PC-9 (cell line): ENCODE data around the gene XPNPEP1. TPM values are rescaled to one million over a fixed set of nuclear protein-coding genes. Genes with fewer than 3 reads are reported as not detected.
A peak's percentile ranks its signal among the peaks of the same experiment; 100 is the strongest.

ENCODE experiments used
- BruUV-seq: library from RNA; stranded (reverse); fragments of 400-500 nt; replicated peaks from 2 replicates; lab custom pipeline; 2021; lab: Mats Ljungman, UMichigan
- CTCF ChIA-PET: fragments of 300-600 bp; sonication (Branson Sonifier 250); formaldehyde crosslinking; loops from one replicate; lab custom pipeline; 2022; ENCODE audit warnings: antibody characterized with exemption; lab: Charles Lee
- POLR2A ChIA-PET: fragments of 300-600 bp; sonication (Branson Sonifier 250); formaldehyde crosslinking; loops from one replicate; lab custom pipeline; 2022; ENCODE audit warnings: antibody characterized with exemption; ENCODE audit not compliant: unreplicated experiment; lab: Charles Lee
- DNase-seq, 2 experiments: peaks; one replicate each; pipeline versions ENCODE4 v3.0.0 to v3.0.0-alpha.2; 2015 to 2022; ENCODE audit warnings: mixed read lengths in 1 of 2
- H2AFZ ChIP-seq: fragments of 200-600 bp; sonication (generic); 2 replicates; pipeline ENCODE4 v1.8.1; 2017; ENCODE audit warnings: antibody characterized with exemption
- H3F3A ChIP-seq: fragments of 200-600 bp; sonication (generic); 2 replicates; pipeline ENCODE4 v1.8.1; 2017; ENCODE audit warnings: antibody characterized with exemption, mild to moderate bottlenecking, low read depth; ENCODE audit not compliant: insufficient read depth
- H3K27ac ChIP-seq: fragments of 200-600 bp; sonication (generic); 2 replicates; pipeline ENCODE4 v1.6.1; 2016; ENCODE audit warnings: mixed run types
- H3K27me3 ChIP-seq: fragments of 200-600 bp; sonication (generic); 2 replicates; pipeline ENCODE4 v1.6.1; 2016; ENCODE audit warnings: low read depth, mixed run types; ENCODE audit not compliant: insufficient read depth
- H3K36me3 ChIP-seq: fragments of 200-600 bp; sonication (generic); 2 replicates; pipeline ENCODE4 v1.6.1; 2016; ENCODE audit warnings: low read depth, mixed run types
- H3K4me1 ChIP-seq: fragments of 200-600 bp; sonication (generic); replicated peaks from 2 replicates; pipeline ENCODE4 v1.6.1; 2016; ENCODE audit warnings: mixed run types; ENCODE audit not compliant: insufficient read depth
- H3K4me2 ChIP-seq: fragments of 200-600 bp; sonication (generic); 2 replicates; pipeline ENCODE4 v1.6.1; 2017; ENCODE audit warnings: mixed run types
- H3K4me3 ChIP-seq: fragments of 200-600 bp; sonication (generic); 2 replicates; pipeline ENCODE4 v1.6.1; 2016; ENCODE audit warnings: mixed run types
- H3K79me2 ChIP-seq: fragments of 200-600 bp; sonication (generic); 2 replicates; pipeline ENCODE4 v1.6.1; 2017; ENCODE audit warnings: low read depth, mixed run types
- H3K9me2 ChIP-seq: fragments of 200-600 bp; sonication (generic); 2 replicates; pipeline ENCODE4 v1.8.1; 2017; ENCODE audit warnings: mild to moderate bottlenecking; ENCODE audit not compliant: insufficient read depth
- H3K9me3 ChIP-seq: fragments of 200-600 bp; sonication (generic); 2 replicates; pipeline ENCODE4 v1.8.1; 2016; ENCODE audit warnings: low read depth; ENCODE audit not compliant: insufficient read depth
- H4K20me1 ChIP-seq: fragments of 200-600 bp; sonication (generic); 2 replicates; pipeline ENCODE4 v1.8.1; 2017; ENCODE audit not compliant: insufficient read depth
- CTCF ChIP-seq: fragments of 200-600 bp; sonication (generic); conservative IDR thresholded peaks from 2 replicates; pipeline ENCODE4 v1.6.1; 2017; ENCODE audit warnings: mixed run types, antibody characterized with exemption, mild to moderate bottlenecking, moderate library complexity
- EZH2 ChIP-seq: fragments of 200-600 bp; sonication (generic); IDR thresholded peaks from 2 replicates; pipeline ENCODE4 v1.8.0; 2017; ENCODE audit warnings: antibody characterized with exemption, low read depth
- intact Hi-C: fragments of 100-400 bp; cut with micrococcal nuclease; formaldehyde crosslinking; loops from one replicate; pipeline ENCODE4 v1.10.0; 2022; ENCODE audit not compliant: unreplicated experiment
- total RNA-seq: library from RNA; stranded (reverse); gene quantifications from 2 replicates; pipeline ENCODE4 v1.2.3, GENCODE V29; 2021

The XPNPEP1 gene
- total RNA-seq, 1 experiment from 2014 or later = 24.6 TPM

GRCh38 chr10:109956454-109957091 is 33.3 kb upstream of the XPNPEP1 start:
- no peak overlapping the region for H2AFZ ChIP-seq
- no peak overlapping the region for H3K4me2 ChIP-seq
- no peak overlapping the region for H3K27ac ChIP-seq
- DNase-seq = no peak
- TF ChIP-seq CTCF (peak; percentile 61), EZH2 (no peak)
- intact Hi-C loops = loop anchor here (5.0 kb wide), 1 partner anchor 74 kb away; no protein-coding TSS in a partner anchor
- peaks cover 5% of the 10 kb centered on the region; the same call in 1 of the 2 replicates for H3K4me1 ChIP-seq
- POLR2A ChIA-PET = no interaction called here
- no TSS peak for BruUV-seq
- no peaks in the 10 kb centered on the region for H3K9me3 ChIP-seq
- no peaks in the 10 kb centered on the region for H4K20me1 ChIP-seq
- H3K79me2 ChIP-seq = no peaks in the 10 kb centered on the region
- CTCF ChIA-PET = interaction anchor here (0.8 kb wide), 1 partner anchor 179 kb away, joined by 3 read pairs; no protein-coding TSS in a partner anchor
- H3F3A ChIP-seq = no peaks in the 10 kb centered on the region
- H3K36me3 ChIP-seq = no peaks in the 10 kb centered on the region
- no peak overlapping the region for H3K4me3 ChIP-seq
- H3K27me3 ChIP-seq = no peaks in the 10 kb centered on the region
- no peaks in the 10 kb centered on the region for H3K9me2 ChIP-seq

DNA sequence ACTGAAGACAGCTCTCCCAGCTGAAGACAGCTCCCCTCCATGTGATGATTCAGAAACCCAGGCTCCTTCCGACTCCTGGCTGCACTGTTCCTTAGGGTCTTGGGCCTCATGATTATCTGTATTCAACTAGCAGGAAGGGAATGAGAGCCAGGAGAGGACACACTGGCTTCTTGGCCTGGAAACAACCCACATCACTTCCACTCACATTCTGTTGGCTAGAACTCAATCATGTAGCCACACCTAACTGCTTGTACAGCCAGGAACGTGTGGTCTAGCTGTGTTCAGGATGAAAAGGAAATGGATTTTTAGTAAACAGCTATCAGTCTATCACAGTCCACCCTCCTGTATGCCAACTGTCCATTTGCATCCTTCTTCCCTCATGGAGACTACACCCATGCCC is 30.5 kb upstream of the XPNPEP1 start:
- POLR2A ChIA-PET = no interaction called here
- no peak for TF ChIP-seq CTCF
- TF ChIP-seq EZH2 = no peak
- CTCF ChIA-PET = no interaction called here

DNA sequence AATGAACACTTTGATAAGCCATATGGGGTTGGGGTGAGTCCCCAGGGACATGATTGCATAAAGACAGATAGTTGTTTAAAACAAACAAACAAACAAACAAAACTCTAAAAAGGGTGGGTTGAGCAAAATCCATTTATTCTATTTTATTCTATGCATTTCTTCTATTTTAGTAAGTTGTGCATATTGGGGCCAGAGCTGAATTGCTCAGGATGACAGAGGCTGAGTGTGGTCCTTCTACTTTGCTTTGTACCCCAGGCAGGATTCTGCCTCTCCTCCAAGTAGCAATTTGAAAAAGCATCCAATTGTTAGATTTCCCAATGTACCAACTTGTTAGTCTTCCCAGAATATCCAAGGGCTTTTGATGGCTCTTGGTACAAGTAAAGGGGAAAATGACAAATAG is 29.2 kb upstream of the XPNPEP1 start:
- no peak overlapping the region for H3K4me2 ChIP-seq
- no peaks in the 10 kb centered on the region for H4K20me1 ChIP-seq
- H2AFZ ChIP-seq = no peak overlapping the region
- ChIA-PET CTCF (interaction anchor here (0.6 kb wide), 1 partner anchor 15 kb away, joined by 3 read pairs; no protein-coding TSS in a partner anchor), POLR2A (no interaction called here)
- no peaks in the 10 kb centered on the region for H3F3A ChIP-seq
- no peaks in the 10 kb centered on the region for H3K36me3 ChIP-seq
- no peak overlapping the region for H3K27ac ChIP-seq
- intact Hi-C loops = no loop called here
- H3K4me3 ChIP-seq = no peak overlapping the region
- H3K79me2 ChIP-seq = no peaks in the 10 kb centered on the region
- no peak for DNase-seq
- BruUV-seq = no TSS peak
- TF ChIP-seq EZH2 (no peak), CTCF (no peak)
- no peaks in the 10 kb centered on the region for H3K4me1 ChIP-seq
- H3K27me3 ChIP-seq = no peaks in the 10 kb centered on the region
- H3K9me3 ChIP-seq = no peaks in the 10 kb centered on the region
- H3K9me2 ChIP-seq = no peaks in the 10 kb centered on the region

More for the DNA sequence above, 30.5 kb upstream of the XPNPEP1 start:
- H3K27ac ChIP-seq = no peak overlapping the region
- H3K79me2 ChIP-seq = no peaks in the 10 kb centered on the region
- H4K20me1 ChIP-seq = no peaks in the 10 kb centered on the region
- no TSS peak for BruUV-seq
- H3K36me3 ChIP-seq = no peaks in the 10 kb centered on the region
- H3K27me3 ChIP-seq = no peaks in the 10 kb centered on the region
- no peak overlapping the region for H3K4me3 ChIP-seq
- H2AFZ ChIP-seq = no peak overlapping the region
- no peaks in the 10 kb centered on the region for H3K9me2 ChIP-seq
- no peaks in the 10 kb centered on the region for H3K9me3 ChIP-seq
- H3F3A ChIP-seq = no peaks in the 10 kb centered on the region
- H3K4me2 ChIP-seq = no peak overlapping the region
- H3K4me1 ChIP-seq = no peaks in the 10 kb centered on the region
- DNase-seq = no peak
- intact Hi-C loops = no loop called here
